Measurements from ENCODE around the gene SORBS1.

DNA sequence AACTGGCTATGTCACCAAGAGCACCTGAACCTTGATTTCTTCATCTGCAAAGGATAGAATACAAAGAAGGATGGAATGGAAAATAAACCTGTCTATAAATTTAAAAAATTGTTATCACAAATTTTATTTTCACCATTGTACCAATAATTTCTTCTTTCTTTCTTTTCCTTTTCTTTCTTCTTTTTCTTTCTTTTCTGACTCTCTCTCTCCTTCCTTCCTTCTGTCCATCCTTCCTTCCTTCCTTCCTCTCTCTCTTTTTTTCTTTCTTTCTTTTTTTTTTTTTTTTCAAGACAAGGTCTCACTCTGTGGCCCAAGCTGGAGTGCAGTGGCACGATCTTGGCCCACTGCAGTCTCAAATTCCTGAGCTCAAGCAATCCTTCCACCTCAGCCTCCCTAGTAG is 36.6 kb upstream of the SORBS1 start:
- TF ChIP-seq RARB (CRISPR knock-in tag; IDR thresholded peaks at IDR 0.05) (no peak), TOX (CRISPR knock-in tag; IDR thresholded peaks at IDR 0.05; ENCODE audit: borderline replicate concordance) (no peak), SNAI2 (CRISPR knock-in tag; IDR thresholded peaks at IDR 0.05) (no peak), ARNTL (CRISPR knock-in tag; IDR thresholded peaks at IDR 0.05; ENCODE audit: borderline replicate concordance, low read depth) (no peak), ZFP30 (CRISPR knock-in tag; IDR thresholded peaks at IDR 0.05) (no peak), ZNF565 (CRISPR knock-in tag; conservative IDR thresholded peaks at IDR 0.05; ENCODE audit: low read depth) (no peak), ESRRG (CRISPR knock-in tag; IDR thresholded peaks at IDR 0.05) (no peak), PPARA (CRISPR knock-in tag; IDR thresholded peaks at IDR 0.05; ENCODE audit: borderline replicate concordance) (no peak)
- TF ChIP-seq, protein P1, sequence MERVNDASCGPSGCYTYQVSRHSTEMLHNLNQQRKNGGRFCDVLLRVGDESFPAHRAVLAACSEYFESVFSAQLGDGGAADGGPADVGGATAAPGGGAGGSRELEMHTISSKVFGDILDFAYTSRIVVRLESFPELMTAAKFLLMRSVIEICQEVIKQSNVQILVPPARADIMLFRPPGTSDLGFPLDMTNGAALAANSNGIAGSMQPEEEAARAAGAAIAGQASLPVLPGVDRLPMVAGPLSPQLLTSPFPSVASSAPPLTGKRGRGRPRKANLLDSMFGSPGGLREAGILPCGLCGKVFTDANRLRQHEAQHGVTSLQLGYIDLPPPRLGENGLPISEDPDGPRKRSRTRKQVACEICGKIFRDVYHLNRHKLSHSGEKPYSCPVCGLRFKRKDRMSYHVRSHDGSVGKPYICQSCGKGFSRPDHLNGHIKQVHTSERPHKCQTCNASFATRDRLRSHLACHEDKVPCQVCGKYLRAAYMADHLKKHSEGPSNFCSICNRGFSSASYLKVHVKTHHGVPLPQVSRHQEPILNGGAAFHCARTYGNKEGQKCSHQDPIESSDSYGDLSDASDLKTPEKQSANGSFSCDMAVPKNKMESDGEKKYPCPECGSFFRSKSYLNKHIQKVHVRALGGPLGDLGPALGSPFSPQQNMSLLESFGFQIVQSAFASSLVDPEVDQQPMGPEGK (CRISPR knock-in tag; IDR thresholded peaks at IDR 0.05; ENCODE audit: borderline replicate concordance), result no peak
- TF ChIP-seq, protein P2, sequence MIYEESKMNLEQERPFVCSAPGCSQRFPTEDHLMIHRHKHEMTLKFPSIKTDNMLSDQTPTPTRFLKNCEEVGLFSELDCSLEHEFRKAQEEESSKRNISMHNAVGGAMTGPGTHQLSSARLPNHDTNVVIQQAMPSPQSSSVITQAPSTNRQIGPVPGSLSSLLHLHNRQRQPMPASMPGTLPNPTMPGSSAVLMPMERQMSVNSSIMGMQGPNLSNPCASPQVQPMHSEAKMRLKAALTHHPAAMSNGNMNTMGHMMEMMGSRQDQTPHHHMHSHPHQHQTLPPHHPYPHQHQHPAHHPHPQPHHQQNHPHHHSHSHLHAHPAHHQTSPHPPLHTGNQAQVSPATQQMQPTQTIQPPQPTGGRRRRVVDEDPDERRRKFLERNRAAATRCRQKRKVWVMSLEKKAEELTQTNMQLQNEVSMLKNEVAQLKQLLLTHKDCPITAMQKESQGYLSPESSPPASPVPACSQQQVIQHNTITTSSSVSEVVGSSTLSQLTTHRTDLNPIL (CRISPR knock-in tag; IDR thresholded peaks at IDR 0.05; ENCODE audit: low read depth), result no peak

All from SK-N-SH treated with all-trans-retinoic acid at 6 μM for 48 hours (cell line).